ENCODE measurements around the gene GAP43.
"Not testable (repeated sequence)": the region's sequence is repeated elsewhere in the genome, so short reads cannot be mapped to it uniquely, and the experiment has no call there.

GAP43 gene

DNA sequence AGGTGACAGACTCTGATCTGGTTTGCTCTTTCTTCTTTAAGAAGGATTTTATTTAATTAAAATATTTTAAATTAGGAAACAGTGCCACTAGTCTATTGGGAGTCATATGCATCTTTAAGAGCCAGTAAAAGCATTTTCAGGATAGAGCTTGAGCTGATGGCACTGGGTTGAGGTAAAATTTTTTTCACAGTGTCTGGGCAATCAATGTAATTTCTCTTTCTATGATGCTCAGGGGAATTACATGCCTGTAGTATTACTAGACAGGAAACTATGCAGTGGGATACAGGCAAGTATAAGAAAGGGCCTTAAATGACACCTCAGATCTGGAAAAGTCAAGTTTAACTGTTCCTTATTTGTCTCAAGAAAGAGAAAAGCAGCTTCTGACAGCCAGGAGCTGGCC lies 76.4 kb downstream of the GAP43 start:
- no peak for DNase-seq

DNA sequence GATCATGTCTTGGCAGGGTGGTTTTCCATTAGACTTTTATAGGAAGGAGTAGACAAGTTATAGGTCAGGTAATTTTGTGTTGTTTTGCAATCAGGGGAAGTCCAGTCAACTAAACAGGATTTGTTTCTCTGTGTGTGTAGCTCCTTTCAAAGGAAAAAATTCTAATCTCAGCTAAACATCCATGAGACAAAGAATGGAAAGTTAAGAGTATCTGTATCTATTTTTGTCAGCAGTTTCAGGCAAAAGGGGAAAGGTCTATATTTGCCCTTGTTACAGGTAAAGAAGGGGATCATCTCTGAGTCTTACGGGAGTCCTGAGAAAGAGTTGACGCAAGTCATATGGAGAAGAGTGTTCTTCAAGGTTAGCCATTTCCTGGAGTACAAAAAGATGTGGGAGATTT lies 79.3 kb downstream of the GAP43 start:
- no peak for DNase-seq

DNA sequence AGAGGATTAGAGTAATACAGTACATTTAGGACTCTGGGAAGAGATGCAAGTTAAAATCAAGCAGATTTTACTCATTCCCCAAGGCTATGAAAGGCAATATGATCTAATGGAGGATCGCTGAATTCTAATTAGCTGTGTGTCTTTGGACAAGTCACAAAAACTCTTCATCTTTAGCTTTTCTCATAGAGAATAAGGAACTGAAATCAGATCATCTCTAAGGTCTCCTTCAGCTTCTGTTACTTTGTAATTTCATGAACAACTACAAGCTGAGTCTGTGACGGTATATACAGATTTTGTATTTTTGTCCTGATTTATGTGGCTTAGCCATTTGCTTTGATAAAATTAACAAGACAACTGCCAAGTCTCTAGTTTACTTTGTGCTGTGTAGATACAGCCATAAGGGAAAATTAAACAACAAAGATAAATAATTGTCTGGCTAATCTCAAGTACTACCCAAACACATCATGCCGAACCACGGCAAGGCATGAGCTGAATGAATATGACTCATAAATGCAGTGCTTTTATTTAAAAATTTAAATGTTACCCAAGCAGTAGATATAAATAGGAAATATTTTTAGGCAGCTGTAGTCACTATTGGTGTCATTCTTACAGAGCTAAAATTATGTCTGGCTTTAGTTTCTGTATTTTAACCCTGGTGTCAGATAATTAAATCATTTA lies 81.5 kb downstream of the GAP43 start:
- no peak for DNase-seq

DNA sequence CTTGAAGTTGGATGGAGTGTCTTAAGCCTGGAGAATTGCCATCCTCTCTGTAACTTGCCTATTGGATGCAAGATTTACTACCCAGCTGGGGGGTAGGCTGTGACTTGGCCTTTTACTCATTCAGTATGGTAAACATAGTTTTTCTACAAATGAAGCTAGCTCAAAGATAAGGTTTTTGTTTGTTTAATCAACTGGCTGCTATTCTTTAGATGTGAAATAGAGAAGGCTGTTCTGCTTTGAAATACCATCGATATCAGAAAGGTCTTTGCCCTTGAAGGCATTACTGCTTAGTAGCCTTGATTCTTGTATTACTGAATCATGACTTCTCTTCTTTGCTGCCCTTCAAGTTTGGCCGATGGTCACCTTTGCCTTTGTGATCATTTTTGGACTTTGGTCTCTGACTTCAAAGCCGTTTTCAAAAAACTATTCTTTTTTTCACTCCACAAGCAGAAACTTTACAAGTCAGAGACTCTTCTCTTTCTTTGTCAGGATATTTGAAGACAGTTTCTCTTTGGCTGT lies 83.1 kb downstream of the GAP43 start:
- DNase-seq: no peak

DNA sequence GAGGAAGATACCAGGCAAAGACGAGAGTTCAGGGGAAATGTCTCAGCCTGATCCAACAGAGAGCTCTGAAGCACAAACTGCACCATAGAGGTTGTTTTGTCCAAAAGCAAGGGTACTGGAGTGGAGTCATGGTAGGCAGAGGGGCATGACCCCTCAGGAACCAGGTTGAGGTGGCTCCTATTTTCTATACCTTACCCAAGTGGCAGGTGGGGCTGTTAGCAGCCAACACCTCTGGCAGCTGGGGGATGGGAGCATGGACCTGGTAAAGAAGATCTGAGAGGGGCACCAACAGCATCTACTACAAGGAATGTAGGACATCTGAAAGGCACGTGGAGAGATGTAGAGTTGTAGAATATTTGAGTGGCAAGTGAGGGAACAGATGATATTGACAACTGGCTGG lies 85.2 kb downstream of the GAP43 start:
- no peak for DNase-seq

DNA sequence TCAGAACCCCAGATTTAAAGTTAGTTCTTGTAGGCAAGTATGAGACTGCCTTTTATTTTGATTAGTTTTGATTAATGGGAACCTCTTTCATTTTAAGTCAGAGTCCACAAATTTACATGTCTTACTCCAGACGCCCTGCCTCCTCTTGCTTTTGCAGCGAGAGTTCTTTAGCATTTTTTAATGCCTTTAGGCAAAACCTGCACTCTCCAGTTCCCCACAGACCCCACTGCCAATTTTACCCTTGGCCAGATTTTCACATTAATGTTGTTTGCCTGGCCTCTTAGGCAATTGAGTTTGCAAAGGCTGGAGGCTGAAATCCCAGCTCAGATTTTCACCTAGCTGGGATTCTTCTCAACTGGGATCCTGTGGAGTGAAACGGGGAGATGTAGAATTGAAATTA lies 85.8 kb downstream of the GAP43 start:
- DNase-seq: no peak

DNA sequence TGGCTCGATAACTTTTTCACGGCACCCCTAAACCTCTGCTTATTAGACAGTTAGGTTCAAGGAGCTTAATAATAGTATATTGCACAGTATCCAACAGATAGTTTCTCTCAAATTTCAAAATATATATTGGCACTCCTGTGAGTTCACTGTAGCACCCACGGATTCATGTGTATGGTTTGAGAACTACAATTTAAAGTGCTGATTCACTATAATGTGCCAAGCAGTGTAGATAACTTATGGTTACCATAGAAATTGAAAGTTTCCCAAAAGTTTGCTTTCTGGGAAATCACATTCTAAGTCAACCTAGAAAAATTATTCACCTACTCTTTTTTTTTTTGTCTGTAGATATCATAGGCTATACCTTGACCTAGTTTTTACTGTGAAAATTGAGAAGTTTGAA lies 86.6 kb downstream of the GAP43 start:
- no peak for DNase-seq

DNA sequence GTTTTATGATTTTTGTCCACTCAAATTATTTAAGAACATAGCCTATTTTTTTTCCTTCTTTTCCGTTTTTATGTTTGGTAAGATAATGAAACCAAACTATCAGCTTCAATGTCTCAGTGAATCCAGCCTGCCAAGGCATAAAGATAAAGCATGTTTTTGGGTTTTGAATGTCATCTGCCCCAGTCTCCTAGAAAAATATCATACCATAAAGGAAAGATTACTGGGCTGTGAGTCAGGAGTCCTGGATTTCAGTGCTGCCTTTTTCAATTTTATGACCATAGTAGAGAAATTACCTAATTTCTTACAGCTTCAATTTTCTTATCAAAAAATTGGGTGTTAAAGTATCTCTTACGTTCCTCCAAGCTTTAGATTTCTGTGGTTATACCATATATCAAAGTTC lies 87.5 kb downstream of the GAP43 start:
- no peak for DNase-seq

DNA sequence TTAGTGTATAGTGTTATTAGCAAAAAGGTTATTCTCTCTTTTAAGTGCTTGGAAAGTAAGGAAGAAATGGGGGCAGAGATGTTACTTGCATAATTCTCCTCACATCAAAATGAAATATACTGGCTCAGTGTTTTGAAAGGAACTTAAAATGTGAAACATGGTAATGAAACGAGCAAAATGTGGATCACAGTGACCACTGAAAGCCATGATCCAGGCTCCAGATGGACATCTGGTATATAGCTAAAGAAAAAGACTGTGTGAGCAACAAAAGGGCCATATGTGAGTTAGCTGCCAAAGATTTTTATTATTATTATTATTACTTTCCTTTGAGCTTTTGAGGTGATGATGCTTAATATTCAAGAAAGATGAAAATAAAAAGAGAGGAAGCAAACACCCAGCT lies 89.6 kb downstream of the GAP43 start:
- no peak for DNase-seq

DNA sequence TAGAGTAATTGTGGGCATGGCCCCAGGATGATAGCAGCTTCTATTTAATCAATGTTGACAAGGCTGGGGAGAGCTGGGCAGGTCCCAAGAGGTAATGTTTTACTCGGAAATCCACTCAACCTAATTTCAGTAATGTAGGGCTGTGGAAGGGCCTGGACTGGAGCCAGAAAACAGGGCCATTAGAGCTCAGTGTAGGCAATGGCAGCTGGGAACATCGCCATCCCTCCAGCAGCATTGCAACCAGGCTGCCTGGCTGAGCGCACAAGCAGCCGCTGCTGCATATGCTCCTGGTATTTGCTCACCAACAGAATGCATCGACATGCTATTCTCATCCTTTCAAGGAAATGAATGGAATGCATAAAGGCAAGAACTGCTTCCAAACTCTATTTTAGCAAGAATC lies 90.0 kb downstream of the GAP43 start:
- DNase-seq: no peak

DNA sequence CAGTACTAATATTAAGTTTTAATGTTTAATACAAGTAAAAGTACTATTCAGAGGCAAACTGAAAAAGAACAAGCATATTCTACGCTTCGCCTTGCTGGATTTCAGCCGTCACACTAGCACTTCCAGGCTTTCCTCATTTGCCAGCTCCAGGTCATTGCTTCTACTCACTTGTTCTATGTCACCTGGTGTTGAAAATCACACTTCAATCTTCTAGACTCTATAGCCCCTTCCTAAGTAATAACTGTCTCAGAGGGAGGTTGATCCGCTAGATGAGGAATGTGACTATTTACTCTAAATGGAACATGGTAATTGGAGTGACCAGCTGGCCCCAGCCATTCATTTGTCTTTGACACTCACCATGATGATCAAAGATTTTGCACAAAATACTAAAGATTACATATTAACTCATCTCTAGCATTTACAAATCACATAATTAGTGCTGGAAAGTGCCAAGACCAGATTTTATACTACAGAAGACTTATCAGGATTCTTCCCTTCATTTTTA lies 92.0 kb downstream of the GAP43 start:
- no peak for DNase-seq

DNA sequence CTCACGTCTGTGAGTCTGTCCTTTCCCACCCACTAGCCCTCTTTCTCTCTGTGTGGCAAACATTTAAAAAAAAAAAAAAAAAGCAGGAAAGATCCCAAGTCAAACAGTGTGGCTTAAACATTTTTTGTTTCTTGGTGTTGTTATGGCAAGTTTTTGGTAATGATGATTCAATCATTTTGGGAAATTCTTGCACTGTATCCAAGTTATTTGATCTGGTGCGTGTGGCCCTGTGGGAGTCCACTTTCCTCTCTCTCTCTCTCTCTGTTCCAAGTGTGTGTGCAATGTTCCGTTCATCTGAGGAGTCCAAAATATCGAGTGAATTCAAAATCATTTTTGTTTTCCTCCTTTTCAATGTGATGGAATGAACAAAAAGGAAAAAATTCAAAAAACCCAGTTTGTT lies 97.7 kb downstream of the GAP43 start:
- no peak for DNase-seq

DNA sequence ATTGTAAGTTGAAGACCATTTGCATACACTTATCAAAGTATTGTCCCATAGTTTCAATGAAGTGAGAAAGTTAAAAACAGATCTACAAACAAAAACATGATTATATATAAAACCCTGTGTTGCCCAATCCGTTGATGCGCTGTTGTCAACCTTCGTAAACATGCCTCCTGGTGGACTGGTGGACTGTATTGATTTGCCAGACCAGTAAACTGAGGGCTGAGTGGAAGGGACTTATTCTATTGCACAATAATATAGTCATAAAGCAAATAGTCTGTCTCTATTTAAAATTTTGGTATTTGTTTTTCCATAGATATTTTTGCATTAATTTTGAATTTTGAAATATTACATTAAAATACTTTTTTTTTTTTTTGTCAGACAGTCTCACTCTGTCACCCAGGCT lies 102.5 kb downstream of the GAP43 start:
- DNase-seq: no peak

DNA sequence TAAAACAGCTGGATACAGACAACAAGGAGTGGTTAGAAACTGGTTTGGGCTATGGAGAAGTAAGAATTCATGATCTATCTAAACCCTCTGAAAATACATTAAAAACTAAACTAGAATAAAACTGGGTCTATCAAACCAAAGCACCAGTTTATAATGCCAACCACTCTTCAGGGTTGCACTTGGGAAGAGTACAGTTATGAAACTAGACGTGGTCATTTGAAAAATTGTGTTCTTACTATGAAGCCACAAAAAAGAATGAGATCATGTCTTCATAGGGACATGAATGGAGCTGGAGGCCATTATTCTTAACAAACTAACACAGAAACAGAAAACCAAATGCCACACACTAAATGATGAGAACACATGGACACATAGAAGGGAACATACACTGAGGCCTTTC lies 103.8 kb downstream of the GAP43 start:
- DNase-seq: no peak

DNA sequence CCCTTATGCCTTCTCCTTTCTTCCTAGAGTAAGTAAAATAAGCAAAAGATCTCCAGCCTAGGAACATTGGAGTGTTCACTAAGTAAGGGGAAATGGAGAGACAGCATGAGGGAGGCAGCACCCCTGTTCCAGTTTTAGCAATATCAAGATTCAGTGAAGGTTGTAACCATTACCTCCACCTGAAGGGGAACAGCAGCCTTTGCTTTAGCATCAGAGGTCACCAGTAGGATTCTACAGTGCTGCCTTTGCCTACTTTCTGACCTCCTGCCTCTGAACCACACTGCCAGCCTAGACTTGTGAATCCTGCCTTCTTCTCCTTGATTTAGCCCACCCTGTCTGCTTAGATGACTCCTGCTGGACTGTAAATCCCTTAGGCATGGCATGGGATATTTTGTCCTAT lies 104.7 kb downstream of the GAP43 start:
- no peak for DNase-seq

DNA sequence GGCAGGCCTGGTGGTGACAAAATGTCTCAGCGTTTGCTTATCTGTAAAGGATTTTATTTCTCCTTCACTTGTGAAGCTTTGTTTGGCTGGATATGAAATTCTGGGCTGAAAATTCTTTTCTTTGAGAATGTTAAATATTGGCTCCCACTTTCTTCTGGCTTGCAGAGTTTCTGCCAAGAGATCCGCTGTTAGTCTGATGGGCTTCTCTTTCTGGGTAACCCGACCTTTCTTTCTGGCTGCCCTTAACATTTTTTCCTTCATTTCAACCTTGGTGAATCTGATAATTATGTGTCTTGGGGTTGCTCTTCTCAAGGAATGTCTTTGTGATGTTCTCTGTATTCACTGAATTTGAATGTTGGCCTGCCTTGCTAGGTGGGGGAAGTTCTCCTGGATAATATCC lies 113.0 kb downstream of the GAP43 start:
- not testable (repeated sequence) for DNase-seq

DNA sequence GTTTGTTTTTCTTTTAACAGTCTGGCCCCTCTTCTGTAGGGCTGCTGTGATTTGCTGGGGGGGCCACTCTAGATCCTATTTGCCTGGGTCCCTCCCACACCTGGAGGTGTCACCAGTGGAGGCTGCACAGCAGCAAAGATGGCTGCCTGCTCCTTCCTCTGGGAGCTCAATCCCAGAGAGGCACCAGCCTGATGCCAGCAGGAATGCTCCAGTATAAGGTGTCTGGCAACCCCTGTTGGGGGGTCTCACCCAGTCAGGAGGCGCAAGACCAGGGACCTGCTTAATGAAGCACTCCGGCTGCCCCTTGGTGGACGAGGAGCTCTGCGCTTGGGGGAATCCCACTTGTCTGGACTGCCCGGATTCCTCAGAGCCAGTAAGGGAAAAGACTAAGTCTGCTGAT lies 118.3 kb downstream of the GAP43 start:
- DNase-seq: no peak

DNA sequence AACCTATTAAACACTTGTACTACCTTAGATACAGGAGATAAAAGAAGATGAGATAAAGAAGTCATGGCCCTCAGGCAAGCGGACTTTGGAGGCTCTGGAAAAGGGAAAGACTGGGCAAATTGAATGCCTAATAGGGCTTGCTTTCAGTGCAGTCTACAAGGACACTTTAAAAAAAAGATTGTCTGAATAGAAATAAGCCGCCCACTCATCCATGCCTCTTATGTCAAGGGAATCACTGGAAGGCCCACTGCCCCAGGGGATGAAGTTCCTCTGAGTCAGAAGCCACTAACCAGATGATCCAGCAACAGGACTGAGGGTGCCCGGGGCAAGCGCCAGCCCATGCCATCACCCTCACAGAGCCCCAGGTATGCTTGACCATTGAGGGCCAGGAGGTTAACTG lies 121.2 kb downstream of the GAP43 start:
- DNase-seq: not testable (repeated sequence)

DNA sequence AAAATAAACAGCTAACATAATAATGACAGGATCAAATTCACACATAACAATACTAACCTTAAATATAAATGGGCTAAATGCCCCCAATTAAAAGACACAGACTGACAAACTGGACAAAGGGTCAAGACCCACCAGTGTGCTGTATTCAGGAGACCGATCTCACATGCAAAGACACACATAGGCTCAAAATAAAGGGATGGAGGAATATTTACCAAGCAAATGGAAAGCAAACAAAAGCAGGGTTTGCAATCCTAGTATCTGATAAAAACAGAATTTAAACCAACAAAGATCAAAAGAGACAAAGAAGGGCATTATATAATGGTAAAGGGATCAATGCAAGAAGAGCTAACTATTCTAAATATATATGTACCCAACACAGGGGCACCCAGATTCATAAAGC lies 129.7 kb downstream of the GAP43 start:
- not testable (repeated sequence) for DNase-seq

DNA sequence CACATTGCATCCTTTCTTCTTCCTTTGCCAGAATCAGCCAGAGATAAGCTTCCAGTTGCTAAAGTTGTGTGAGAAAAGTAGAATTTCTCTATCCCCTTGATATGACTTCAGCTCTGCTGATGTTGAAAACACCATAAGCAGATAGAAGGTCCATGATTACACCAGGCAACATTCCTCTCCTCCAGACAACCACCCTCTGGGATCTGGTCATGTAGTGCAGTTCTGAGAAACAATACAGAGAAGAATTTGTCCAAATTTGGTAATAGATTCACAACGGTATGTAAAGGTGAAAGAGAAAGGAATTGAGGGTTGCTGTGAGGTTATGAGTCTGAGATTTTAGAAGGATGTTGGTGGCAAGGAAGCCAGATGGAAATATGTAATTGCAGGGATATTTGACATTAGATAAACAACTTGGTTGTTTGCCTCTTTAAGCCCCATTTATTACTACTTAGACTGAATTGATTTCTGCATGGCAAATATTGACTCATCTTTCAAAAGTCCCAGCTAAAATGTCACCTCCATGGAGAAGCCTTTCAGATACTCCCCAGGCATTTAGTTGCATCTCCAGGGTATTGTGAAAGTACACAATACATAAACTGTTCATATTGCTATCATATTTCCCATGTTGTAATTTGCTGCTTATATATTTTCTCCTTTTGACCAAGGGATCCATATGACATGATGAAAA lies 134.9 kb downstream of the GAP43 start:
- DNase-seq: no peak

DNA sequence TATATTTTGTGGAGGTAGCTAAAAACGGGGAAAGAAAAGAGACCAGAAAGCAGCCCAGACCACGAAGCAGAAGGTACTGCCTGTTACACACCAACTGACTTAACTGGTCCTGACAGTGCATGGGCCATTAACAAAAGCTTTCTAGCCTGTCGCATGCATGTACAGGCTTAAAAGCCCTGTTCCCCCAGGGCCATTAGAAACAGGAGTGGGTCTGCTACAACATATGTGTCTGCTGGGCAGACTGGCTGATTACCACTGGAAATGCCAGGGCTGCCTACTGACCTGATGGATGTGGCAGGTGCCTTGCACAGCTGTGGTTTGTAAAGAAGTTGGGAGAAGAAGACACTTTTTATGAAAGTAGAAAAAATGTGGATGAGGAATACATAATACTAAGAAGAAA lies 137.4 kb downstream of the GAP43 start:
- no peak for DNase-seq

DNA sequence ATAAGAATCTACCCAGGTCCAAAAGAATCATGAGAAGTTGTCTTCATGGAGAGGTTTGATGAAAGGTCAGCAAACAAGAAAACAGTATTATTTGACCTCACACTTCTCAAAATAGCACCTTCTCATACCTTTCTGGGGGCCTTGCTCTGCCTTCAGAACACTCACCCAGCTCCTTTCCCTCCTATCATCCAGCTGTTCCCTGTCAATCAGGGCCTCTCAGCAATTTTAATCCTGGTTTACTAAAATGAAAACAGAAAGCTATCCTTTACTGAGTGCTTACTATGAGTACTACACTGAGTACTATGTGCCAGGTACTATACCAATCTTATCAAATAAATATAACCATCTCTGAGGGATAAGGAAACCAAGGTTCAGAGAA lies 138.6 kb downstream of the GAP43 start:
- DNase-seq: no peak

DNA sequence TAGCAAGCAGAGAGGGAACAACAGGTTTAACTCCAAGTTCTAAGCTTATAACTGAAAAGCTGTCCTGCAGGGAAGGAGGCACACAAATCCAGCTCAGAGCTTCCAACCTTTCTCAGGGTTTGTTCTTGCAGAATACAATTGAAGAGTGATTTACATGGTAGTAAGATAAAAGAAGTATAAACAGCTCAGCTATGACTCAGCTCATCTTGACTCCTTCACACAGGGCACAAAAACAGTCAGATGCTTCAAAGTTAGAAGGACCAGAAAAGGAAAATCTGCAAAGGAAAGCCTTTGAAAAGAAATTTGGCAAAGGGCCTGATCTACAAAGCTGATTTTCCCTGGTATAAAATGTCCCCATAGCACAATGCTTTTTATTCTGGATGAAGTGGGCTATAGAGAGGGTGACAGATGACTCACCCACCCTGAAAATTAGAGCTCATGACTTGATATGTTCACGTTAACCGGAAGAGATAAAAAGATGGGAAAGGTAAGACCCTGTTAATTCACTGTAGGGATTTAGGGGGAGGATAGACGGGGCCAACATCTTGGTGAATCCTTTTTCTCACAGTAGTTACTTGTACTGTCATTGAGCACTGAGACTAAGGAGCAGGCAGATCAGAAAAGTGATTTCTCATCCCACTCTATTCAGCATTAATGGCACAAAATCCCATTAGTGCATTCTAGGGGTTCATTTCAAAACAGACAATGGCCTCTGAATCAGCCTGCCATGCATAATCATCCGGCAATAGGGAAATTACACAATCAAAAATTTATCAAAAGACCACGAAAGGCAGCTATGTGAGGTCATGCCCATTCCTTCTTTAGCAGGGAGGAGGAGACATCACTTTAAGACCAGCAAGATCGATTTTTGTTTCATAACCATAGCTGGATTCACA lies 143.5 kb downstream of the GAP43 start:
- DNase-seq: no peak

DNA sequence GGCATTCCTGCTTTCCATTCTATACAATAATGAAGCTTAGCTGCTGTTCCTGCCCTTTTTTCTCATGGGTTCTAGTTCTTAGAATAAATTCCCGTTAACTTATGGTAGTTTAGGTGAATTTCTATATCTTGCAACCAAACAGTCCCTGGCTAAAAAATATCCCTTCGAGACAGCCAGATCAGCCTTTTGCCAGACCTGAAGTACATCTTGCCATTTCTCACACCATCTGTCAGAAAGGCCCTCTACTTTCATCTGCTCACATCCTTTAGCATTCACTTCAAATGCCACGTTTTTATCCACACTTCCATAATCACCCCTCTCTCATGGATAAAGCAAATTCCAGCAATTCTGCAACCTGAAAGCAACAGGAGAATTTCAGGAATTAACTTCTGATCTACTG lies 145.4 kb downstream of the GAP43 start:
- DNase-seq: no peak
